GM20431 (cell line): ENCODE data around the gene MOSPD3.

ENCODE experiments used
- in situ Hi-C: fragments of 300-500 bp; cut with MseI, MboI; formaldehyde crosslinking; loops from one replicate; pipeline ENCODE4 v1.15.0; 2020; ENCODE audit warnings: low sequenced_read_pairs; ENCODE audit not compliant: unreplicated experiment

Gene MOSPD3

DNA sequence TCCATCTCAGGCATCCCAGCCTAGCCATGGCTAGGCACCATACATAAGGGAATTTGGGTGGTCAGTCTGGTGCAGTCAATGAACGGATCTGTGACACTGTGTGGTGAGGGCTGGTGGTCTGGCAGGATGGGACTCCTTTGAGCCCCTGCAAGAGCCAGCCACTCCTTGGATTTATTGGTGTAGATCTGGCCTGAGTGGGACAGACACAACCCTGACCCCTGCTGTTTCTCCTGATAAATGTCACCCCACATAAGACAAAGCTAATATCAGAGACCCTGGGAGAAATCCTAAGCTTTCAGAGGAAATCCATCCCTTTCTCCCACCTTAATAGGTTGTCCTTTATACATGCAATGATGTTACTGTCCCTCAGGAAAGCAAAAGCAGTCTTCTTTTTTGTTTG, 23.9 kb upstream of the MOSPD3 start:
- in situ Hi-C loops, result no loop called here

DNA sequence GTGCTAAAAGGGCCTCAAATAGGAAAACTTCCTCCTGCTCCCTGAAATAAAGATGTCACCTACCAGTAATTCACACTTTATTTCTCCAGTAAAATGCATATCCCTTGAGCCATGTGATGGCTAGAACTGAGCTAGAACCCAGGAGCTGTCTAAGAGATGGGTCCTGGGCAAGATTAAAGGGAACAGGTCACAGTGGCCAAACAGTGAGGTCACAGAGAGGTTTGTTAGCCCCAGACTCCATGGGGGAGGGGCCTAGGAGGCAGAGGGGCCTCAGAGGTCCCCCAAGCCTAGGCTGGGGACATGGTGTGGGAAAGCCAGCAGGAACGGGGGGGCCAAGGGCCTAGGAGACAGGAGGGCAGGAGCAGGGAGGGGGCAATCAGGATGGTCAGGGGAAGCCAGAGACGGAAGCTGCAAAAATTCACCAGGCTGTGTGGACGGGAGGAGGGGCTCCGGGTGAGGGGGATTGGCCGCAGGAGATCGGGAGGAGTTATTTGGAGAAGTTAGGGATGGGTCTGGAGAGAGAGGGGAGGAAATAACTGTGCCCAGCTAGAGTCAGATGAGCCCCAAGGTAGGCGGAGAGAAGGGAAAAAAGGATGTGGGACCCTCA, 22.9 kb upstream of the MOSPD3 start:
- in situ Hi-C loops, result no loop called here

DNA sequence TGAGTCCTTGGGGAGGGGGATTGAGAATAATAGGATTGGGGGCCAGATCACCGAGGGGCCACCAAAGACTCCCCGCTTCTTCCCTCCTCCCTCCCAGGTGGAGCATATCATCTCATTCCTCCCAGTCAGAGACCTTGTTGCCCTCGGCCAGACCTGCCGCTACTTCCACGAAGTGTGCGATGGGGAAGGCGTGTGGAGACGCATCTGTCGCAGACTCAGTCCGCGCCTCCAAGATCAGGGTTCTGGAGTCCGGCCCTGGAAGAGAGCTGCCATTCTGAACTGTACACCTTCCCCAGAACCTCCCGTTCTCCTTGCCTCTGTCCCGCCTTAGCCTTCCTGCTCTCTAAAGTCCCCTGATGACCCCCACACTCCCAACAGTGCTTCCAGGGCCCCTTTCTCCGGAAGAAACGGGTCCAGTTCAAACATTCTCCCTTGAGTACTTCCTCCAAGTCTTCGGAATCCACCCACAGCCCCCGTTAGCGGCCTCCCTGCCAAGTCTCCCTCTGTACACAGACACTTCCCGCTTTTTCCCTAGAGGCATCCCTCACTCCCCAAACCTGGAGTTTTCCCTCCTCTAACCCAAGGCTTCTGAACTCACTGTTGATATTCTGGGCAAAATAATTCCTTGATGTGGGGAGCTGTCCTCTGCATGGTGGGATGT, 22.1 kb upstream of the MOSPD3 start:
- in situ Hi-C loops, result no loop called here

DNA sequence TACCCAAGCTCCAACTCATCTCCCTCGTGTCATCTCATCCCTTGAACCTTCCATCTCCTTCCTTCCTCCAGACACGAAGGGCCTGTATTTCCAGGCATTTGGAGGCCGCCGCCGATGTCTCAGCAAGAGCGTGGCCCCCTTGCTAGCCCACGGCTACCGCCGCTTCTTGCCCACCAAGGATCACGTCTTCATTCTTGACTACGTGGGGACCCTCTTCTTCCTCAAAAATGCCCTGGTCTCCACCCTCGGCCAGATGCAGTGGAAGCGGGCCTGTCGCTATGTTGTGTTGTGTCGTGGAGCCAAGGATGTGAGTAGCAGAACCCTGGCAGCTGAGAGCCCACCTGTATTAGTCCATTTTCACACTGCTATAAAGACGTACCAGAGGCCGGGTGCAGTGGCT, 20.7 kb upstream of the MOSPD3 start:
- in situ Hi-C loops, result no loop called here

DNA sequence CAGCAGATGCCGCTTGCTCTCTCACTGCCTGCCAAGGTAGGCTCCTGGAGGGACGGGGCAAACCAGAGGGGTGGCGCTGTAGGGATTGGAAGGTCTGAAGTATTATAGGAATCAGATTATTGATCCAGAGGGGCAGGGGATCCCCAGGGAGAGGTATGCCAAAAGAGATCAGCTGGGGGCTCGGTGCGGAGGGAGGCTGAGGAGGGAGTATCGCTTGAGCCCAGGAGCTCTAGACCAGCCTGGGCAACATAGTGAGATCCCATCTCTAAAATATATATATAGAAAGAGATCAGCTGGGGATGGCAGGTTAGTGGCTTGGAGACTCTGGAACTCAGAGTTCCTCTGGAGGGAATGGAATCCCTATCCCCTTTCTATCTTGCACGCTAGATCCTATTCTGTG, 17.2 kb upstream of the MOSPD3 start:
- in situ Hi-C loops, result no loop called here

DNA sequence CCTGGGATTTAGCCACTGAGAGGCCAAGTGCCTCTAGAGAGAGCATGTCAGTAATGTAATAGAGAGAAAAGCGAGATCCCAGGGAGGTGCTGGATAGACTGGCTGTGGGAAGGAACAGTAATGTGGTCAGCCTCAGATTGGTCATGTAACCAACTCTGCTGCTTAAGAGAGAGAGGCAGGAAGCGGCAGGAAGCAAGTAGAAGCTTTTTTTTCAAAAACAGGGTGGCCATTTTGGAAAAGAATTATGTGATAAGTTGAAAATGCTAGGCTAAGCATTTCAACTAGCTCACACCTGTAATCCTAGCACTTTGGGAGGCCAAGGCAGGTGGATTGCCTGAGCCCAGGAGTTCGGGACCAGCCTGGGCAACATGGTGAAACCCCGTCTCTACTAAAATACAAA, 13.9 kb upstream of the MOSPD3 start:
- in situ Hi-C loops, result no loop called here

DNA sequence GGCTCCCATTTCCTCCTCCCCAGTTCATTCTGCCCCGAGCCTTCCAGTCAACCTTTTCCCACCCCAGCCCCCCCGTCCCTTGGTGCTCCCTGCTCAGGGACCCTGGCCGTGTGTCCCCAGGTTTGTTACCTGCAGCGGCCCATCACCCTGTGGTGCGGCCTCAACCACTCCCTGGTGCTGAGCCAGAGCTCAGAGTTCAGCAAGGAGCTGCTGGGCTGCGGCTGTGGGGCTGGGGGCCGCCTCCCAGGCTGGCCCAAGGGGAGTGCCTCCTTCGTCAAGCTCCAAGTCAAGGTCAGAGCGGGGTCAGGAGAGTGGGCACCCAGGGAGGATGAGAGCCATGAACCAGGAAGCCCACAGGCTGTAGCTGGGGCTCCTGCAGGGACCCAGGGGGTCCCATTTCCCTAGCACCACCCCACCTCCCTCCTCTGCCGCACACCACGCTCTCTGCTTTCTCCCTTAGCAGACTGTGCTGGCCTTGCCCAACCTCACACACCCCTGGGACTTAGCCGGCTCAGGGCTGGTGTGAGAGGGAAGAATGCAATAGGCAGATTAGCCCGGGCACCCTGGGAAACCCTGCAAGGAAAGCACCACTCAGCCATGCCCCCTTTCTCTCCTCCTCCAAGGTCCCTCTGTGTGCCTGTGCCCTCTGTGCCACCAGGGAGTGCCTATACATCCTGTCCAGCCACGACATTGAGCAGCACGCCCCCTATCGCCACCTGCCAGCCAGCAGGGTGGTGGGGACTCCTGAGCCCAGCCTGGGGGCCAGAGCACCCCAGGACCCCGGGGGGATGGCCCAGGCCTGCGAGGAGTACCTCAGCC, 12.2 kb upstream of the MOSPD3 start:
- in situ Hi-C loops, result no loop called here

DNA sequence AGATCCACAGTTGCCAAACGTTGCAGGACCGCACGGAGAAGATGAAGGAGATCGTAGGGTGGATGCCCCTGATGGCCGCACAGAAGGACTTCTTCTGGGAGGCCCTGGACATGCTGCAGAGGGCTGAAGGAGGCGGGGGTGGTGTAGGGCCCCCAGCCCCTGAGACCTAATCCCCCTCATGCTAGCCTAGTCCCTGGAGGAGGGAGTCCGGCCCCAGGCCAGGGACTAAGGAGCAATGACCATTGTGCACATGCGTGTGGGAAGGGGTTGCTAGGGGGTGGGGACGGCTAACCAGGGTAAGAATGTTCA, 11.7 kb upstream of the MOSPD3 start:
- in situ Hi-C loops, result no loop called here

DNA sequence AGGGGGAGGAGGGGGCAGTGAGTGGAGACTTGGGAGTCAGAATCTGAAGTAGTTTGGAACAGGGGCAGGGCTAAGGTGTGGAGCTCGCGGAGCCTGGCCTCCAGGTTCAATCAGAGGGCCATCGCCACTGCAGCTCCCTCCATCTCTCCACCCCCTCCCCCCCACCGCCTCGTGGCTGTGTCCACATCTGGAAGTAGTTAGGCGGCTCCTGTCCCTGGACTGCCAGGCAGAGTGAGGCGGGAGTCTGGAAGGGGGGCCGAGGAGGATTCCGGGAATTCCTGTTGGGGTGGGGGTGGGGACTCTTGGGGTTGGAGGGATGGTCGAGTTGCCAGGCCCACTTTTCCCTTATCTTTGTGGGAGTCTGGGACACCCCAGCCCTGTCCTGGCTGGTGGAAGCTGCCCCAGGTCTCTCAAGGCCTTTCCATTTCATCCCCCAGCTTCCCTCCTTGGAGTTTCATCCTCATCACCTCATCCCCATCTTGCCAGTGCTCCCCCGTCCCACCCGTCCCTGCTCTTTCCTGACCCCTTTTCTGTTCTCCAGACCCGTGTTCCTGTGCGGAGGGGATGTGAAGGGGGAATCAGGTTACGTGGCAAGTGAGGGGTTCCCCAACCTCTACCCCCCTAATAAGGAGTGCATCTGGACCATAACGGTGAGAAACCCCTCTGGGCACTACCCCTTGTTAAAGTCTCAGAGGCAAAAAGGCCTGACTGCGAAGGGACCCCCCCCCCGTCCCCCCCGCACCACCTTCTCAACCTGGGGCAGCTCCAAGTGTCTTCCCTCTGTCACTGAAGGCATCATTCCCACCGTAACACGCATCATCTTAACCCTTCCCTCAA, 9.2 kb upstream of the MOSPD3 start:
- in situ Hi-C loops, result no loop called here

DNA sequence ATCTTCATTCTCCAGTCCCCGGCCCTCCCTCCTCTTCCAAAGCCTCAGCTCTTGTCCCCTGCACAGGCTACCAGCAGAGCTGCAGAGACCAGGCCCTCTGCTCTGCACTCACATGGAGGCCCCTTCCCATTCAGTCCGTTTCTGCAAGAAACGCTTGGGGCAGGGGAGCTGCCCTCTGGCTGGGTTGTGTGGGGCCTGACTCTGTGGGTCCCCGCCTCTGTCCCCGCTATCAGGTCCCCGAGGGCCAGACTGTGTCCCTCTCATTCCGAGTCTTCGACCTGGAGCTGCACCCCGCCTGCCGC, 8.7 kb upstream of the MOSPD3 start:
- in situ Hi-C loops, result no loop called here

DNA sequence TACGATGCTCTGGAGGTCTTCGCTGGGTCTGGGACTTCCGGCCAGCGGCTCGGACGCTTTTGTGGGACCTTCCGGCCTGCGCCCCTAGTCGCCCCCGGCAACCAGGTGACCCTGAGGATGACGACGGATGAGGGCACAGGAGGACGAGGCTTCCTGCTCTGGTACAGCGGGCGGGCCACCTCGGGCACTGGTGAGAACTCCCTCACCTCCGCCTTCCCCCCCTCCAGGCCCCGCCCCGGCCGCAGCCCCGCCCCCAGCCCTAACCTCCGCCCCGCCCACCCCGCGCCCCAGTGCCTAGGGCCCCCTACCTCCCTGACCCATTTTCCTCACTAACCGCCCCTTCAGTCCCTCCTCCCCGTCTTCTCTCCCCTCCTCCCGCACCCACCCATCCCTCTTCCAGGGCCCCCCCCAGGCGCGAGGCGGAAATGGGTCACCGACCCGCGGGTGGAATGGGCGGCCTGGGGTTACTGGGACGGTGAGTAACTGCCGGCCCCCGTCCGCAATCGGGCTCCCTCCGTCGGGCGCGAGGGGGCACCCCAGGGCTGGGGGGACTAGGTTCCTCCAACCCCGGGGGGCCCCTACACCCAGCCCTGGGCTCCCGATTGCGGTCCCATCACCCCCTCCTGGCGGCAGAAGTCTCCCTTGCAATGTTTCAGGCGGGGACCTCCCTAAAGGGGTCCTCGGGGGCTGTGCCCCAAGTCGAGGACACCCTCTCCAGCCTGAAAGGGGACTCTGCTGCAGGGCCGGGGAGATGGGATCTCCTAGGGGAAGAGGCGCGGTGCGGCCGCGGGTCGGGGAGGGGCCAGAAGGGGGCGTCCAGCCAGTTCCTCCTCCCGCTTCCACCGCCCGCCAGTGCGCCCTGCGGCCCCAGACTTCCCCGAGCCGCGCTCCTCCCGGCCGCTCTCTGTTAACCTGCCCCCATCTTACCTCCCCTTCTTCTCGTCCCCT, 8.0 kb upstream of the MOSPD3 start:
- in situ Hi-C loops, result no loop called here

DNA sequence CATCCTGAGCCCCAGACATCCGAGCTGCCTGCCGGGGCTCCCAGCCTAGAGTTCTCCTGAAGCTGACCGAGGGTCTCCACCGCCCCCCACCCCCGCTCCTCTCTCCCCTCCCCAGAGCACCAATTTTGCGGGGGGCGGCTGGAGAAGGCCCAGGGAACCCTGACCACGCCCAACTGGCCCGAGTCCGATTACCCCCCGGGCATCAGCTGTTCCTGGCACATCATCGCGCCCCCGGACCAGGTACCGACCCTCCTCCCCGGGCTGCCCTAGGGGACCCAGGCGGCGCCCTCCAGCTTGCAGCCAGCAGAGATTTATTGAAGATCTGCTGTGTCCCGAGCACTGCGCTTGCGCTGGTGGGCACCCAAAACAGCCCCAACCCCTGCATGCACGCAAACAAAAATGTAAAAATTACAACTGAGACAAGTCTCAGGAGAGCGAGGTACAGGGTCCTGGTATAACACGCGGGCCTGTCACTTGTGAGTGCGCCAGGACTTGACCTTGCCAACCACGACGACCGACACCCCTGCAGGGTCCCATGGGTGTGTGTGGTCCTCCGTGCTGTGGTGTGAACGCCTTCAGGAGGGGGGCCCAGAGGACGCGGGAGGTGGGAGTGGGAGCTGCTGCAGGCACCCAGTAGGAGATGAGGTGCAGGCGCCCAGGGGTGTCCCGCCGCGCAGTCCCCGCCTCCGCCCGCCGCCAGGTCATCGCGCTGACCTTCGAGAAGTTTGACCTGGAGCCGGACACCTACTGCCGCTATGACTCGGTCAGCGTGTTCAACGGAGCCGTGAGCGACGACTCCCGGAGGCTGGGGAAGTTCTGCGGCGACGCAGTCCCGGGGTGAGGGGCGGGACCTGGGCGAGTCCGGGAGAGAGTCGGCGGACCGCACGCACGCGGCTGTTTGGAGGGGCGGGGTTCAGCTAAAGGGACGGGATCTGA, 7.1 kb upstream of the MOSPD3 start:
- in situ Hi-C loops, result no loop called here

DNA sequence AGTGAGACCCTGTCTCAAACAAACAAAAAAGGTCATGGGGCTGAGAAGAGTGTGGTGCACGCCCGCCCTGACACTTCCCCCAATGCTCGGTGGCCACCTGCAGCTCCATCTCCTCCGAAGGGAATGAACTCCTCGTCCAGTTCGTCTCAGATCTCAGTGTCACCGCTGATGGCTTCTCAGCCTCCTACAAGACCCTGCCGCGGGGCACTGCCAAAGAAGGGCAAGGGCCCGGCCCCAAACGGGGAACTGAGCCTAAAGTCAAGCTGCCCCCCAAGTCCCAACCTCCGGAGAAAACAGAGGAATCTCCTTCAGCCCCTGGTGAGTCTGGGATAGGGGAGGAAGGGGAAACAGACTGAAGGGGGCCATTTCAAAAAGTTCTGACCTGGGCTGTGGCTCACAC, 6.0 kb upstream of the MOSPD3 start:
- in situ Hi-C loops, result no loop called here

DNA sequence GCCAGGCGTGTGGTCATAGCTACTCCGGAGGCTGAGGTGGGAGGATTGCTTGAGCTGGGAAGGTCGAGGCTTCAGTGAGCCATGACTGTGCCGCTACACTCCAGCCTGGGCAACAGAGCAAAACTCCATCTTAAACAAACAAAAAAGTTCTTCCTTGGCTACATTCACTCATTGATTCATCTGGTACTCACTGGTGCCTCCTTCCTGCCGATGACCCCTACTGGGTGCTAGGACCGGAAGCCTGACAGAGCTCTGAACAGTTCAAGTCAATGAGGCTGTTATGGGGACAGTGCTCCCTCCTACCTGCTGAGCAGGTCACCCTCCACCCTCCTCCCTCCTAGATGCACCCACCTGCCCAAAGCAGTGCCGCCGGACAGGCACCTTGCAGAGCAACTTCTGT, 5.2 kb upstream of the MOSPD3 start:
- in situ Hi-C loops, result no loop called here

DNA sequence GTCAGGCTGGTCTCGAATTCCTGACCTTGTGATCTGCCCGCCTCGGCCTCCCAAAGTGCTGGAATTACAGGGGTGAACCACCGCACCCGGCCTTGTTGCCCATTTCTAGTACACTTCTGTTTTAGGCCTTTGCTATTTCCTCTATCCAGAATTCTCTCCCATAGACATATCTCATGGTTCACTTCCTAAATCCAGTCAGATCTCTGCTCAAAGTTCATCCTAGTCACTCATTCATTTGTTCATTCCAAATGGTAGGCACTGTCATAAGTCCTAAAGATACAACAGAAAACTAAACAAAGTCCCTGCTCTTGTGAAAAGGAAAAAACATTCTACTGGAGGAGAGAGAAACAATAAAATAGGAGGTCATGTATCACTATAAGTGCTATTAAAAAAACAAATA, 2.4 kb upstream of the MOSPD3 start:
- in situ Hi-C loops, result no loop called here

DNA sequence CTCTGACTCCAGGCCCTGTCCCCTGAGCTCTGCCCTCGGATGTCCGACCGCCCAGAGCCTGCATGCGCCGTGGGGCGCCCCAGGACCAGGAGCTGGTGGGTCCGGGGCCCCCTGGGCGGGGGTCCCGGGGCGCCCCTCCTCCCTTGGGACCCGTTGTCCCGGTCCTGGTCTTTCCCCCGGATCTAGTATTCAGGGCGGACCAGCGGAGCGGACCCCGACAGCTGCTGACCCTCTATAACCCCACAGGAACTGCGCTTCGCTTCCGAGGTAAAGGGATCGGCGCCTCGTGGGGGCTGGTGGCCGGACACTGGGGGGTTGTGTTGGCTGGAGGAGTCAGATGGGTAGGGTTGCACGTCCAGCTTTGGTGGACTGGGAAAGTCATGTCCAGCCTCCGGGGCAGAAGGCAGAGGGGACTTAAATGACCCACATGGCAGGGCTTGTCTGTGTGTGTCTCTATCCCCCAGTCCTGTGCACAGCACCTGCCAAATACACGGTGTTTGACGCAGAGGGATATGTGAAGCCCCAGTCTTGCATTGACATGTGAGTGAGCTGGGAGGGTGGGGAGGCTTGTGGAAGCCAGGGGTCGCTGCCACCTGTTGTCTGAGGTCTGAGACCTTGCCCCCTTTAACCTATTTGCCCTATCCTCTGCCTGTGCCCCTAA, 520 bp downstream of the MOSPD3 start:
- in situ Hi-C loops, result no loop called here

DNA sequence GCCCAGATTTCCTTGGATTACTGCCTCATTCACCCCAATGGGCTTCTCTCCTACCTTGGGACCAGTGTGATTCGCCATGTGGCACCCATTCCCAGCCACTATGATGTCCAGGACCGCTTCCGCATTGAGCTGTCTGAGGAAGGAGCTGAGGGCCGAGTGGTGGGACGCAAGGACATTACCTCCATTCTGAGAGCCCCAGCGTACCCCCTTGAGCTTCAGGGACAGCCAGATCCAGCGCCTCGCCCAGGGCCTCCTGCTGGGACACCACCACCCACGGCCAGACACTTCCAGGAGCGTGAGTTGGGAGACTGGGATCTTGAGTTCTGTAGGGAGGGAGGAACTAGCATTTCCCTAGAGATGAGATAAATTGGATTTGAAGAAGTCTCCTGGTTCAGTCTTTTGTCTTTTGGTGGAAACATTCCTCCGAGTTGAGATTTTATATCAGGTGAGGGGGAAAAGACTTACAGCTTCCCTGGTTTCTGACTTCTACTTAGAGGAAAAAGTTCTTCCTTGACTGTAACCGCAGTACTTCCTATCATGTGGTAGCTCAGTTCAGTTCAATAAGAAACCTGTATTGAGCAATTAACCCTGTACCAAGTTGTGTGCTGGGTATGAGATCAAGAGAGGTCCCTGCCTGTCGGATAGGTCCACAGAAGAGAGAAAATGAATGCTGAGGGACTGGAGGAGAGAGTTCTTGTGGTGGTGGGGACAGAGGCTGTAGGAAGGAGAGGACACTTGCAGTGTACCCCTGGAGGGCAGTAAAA, 1.3 kb downstream of the MOSPD3 start:
- in situ Hi-C loops, result no loop called here
